ENCODE results near the gene STXBP1.

DNA sequence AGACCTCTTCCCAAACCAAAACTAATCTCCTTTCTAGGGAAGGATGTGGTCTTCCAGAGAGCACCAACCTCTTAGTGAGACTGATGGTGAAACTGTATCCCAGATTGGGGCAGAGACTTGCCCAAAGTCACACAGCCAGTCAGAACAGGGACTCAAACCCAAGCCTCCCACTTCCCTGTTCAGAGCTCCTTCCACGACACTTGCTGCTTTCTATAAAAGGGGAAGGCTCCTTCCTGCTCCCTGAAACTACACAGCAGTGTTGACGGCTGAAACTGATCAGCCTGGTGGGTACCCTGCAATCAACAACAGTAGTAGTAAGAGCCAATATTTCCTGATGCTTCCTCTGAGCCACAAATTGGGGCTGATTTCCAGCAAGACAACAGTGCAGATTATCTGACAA, 121.5 kb downstream of the STXBP1 start:
- TF ChIP-seq EZH2 (IDR thresholded peaks at IDR 0.05; ENCODE audit: borderline replicate concordance, low read depth, low read length, severe bottlenecking), result no peak
- TF ChIP-seq CTCF (IDR thresholded peaks at IDR 0.05; ENCODE audit: borderline replicate concordance, extremely low read depth, low read length, poor library complexity, severe bottlenecking), result no peak

All from DND-41 (cell line).